Trophoblast cell (in vitro differentiated cells and primary cell): ENCODE data around the gene ZHX3.

Experiments used
- DNase-seq, 2 donors: peaks; one replicate each; pipeline ENCODE4 v3.0.0-alpha.2; 2016
- H2AFZ ChIP-seq: 2 replicates; pipeline ENCODE4 v1.6.1; 2013; ENCODE audit warnings: low read length, moderate library complexity, mild to moderate bottlenecking; ENCODE audit not compliant: insufficient read depth, poor library complexity
- H2AK5ac ChIP-seq: 2 replicates; pipeline ENCODE4 v1.6.1; 2013; ENCODE audit warnings: mild to moderate bottlenecking, low read length
- H2BK120ac ChIP-seq: 2 replicates; pipeline ENCODE4 v1.6.1; 2013; ENCODE audit warnings: low read length, mild to moderate bottlenecking, moderate library complexity; ENCODE audit not compliant: insufficient read depth, poor library complexity
- H2BK12ac ChIP-seq: 2 replicates; pipeline ENCODE4 v1.6.1; 2013; ENCODE audit warnings: mild to moderate bottlenecking, low read length, moderate library complexity
- H2BK5ac ChIP-seq: 2 replicates; pipeline ENCODE4 v1.6.1; 2013; ENCODE audit warnings: low read length, low read depth, moderate library complexity, mild to moderate bottlenecking; ENCODE audit not compliant: poor library complexity
- H3K14ac ChIP-seq: 2 replicates; pipeline ENCODE4 v1.6.1; 2013; ENCODE audit warnings: mild to moderate bottlenecking, low read length
- H3K18ac ChIP-seq: 2 replicates; pipeline ENCODE4 v1.6.1; 2013; ENCODE audit warnings: mild to moderate bottlenecking, low read length
- H3K23ac ChIP-seq: 2 replicates; pipeline ENCODE4 v1.6.1; 2013; ENCODE audit warnings: low read length
- H3K27ac ChIP-seq: 2 replicates; pipeline ENCODE4 v1.5.1; 2013; ENCODE audit warnings: low read depth, mild to moderate bottlenecking, inconsistent platforms, low read length, moderate library complexity
- H3K27me3 ChIP-seq: 2 replicates; pipeline ENCODE4 v1.6.1; 2013; ENCODE audit warnings: inconsistent platforms, mild to moderate bottlenecking, low read length, moderate library complexity; ENCODE audit not compliant: insufficient read depth
- H3K36me3 ChIP-seq, 2 experiments: 1 replicate in 1 of 2; 2 replicates in 1 of 2; pipeline ENCODE4 v1.6.1; 2013; ENCODE audit warnings: low read length in 2 of 2, mild to moderate bottlenecking in 2 of 2, moderate library complexity in 1 of 2; ENCODE audit not compliant: insufficient read depth in 2 of 2, control insufficient read depth in 1 of 2
- H3K4ac ChIP-seq: 2 replicates; pipeline ENCODE4 v1.6.1; 2013; ENCODE audit warnings: low read depth, mild to moderate bottlenecking, low read length, moderate library complexity
- H3K4me1 ChIP-seq, 2 experiments: 1 replicate in 1 of 2; 2 replicates in 1 of 2; pipeline ENCODE4 v1.6.1; 2013; ENCODE audit warnings: low read length in 2 of 2, mild to moderate bottlenecking in 2 of 2, moderate library complexity in 1 of 2; ENCODE audit not compliant: insufficient read depth in 2 of 2, control insufficient read depth in 1 of 2
- H3K4me2 ChIP-seq: 2 replicates; pipeline ENCODE4 v1.6.1; 2013; ENCODE audit warnings: inconsistent platforms, mild to moderate bottlenecking, low read length, moderate library complexity
- H3K4me3 ChIP-seq: 2 replicates; pipeline ENCODE4 v1.5.1; 2013; ENCODE audit warnings: mild to moderate bottlenecking, low read depth, low read length, inconsistent platforms
- H3K79me1 ChIP-seq: one replicate; pipeline ENCODE4 v1.6.1; 2013; ENCODE audit warnings: low read length
- H3K79me2 ChIP-seq: 2 replicates; pipeline ENCODE4 v1.6.1; 2013; ENCODE audit warnings: low read length, mild to moderate bottlenecking; ENCODE audit not compliant: control insufficient read depth, insufficient read depth, poor library complexity
- H3K9ac ChIP-seq: 2 replicates; pipeline ENCODE4 v1.6.1; 2013; ENCODE audit warnings: mild to moderate bottlenecking, low read length
- H3K9me3 ChIP-seq: 2 replicates; pipeline ENCODE4 v1.6.1; 2013; ENCODE audit warnings: low read depth, mild to moderate bottlenecking, control low read depth, inconsistent platforms, low read length; ENCODE audit not compliant: insufficient read depth
- H4K12ac ChIP-seq: 2 replicates; pipeline ENCODE4 v1.6.1; 2013; ENCODE audit warnings: low read depth, mild to moderate bottlenecking, low read length, moderate library complexity
- H4K8ac ChIP-seq: 2 replicates; pipeline ENCODE4 v1.6.1; 2013; ENCODE audit warnings: low read depth, mild to moderate bottlenecking, low read length, moderate library complexity
- H4K91ac ChIP-seq: one replicate; pipeline ENCODE4 v1.6.1; 2013; ENCODE audit warnings: low read depth, mild to moderate bottlenecking, low read length, moderate library complexity
- WGBS: extraction: QIAGEN DNeasy Blood & Tissue Kit; methylation state at CpG from one replicate; pipeline ENCODE4 v1.1.7; 2013; ENCODE audit warnings: missing lambda C conversion rate; ENCODE audit not compliant: insufficient read length, insufficient coverage; ENCODE audit errors: extremely low coverage; 5-methylcytosine and 5-hydroxymethylcytosine counted together

Gene ZHX3

DNA sequence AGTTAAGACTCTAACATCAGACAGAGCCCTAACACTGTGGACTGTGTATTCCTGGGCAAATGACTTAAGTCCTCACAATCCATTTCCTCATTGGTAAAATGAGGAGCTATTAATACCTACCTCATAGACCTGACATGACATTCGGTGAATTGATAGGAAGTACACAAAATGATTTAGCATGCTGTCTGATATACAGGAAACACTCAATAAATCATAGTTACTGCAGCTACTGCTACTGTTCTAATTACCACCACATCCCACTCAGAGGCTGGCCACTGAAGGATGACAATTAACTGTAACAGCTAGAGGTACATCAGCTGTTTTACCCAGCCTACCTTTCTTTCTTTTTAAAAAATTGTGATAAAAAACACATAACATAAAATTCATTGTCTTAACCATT lies 92.4 kb downstream of the ZHX3 start:
- Histone ChIP-seq H3K27me3 (no peaks in the 10 kb centered on the region), H3K9me3 (no peaks in the 10 kb centered on the region), H3K27ac (no peak overlapping the region), H2BK120ac (no peak overlapping the region), H3K79me1 (no peaks in the 10 kb centered on the region), H4K91ac (no peak overlapping the region), H3K4ac (no peak overlapping the region), H2AK5ac (no peak overlapping the region), H3K23ac (no peak overlapping the region), H3K79me2 (no peaks in the 10 kb centered on the region), H3K4me2 (no peak overlapping the region), H2BK5ac (no peak overlapping the region), H3K18ac (no peak overlapping the region), H3K36me3 (no peaks in the 10 kb centered on the region), H2BK12ac (no peak overlapping the region), H2AFZ (no peak overlapping the region), H4K8ac (no peak overlapping the region), H3K4me3 (no peak overlapping the region), H3K9ac (no peak overlapping the region), H4K12ac (no peak overlapping the region), H3K4me1 (no peaks in the 10 kb centered on the region), H3K14ac (no peak overlapping the region)
- DNase-seq: no peak
- no CpG with 5 or more reads among the region's 1 CpG for WGBS

- H3K18ac ChIP-seq: no peak overlapping the region
- H3K79me2 ChIP-seq: no peaks in the 10 kb centered on the region
- no peak overlapping the region for H3K27ac ChIP-seq
- DNase-seq: no peak
- H2BK12ac ChIP-seq: no peak overlapping the region
- H4K8ac ChIP-seq: no peak overlapping the region
- H2AK5ac ChIP-seq: no peak overlapping the region
- H3K4me3 ChIP-seq: no peak overlapping the region
- H3K14ac ChIP-seq: no peak overlapping the region
- H3K4me2 ChIP-seq: no peak overlapping the region
- H2BK5ac ChIP-seq: no peak overlapping the region
- no CpG with 5 or more reads among the region's 1 CpG for WGBS
- no peak overlapping the region for H4K12ac ChIP-seq
- H3K9ac ChIP-seq: no peak overlapping the region
- no peaks in the 10 kb centered on the region for H3K9me3 ChIP-seq
- H3K23ac ChIP-seq: no peak overlapping the region
- no peak overlapping the region for H2AFZ ChIP-seq
- H4K91ac ChIP-seq: no peak overlapping the region
- no peaks in the 10 kb centered on the region for H3K79me1 ChIP-seq
- no peaks in the 10 kb centered on the region for H3K36me3 ChIP-seq
- no peak overlapping the region for H2BK120ac ChIP-seq
- no peak overlapping the region for H3K4ac ChIP-seq
- no peaks in the 10 kb centered on the region for H3K27me3 ChIP-seq
- no peaks in the 10 kb centered on the region for H3K4me1 ChIP-seq
These were observed 93.2 kb downstream of the ZHX3 start for GRCh38 chr20:41224281-41224680.

GRCh38 chr20:41223112-41223511 lies 94.4 kb downstream of the ZHX3 start:
- DNase-seq: no peak
- Histone ChIP-seq H2AFZ (no peak overlapping the region), H2AK5ac (no peak overlapping the region), H4K8ac (no peak overlapping the region), H3K4me1 (no peaks in the 10 kb centered on the region), H2BK5ac (no peak overlapping the region), H3K23ac (no peak overlapping the region), H3K4me2 (no peak overlapping the region), H3K14ac (no peak overlapping the region), H2BK120ac (no peak overlapping the region), H4K91ac (no peak overlapping the region), H3K79me2 (no peaks in the 10 kb centered on the region), H2BK12ac (no peak overlapping the region), H3K4me3 (no peak overlapping the region), H3K27me3 (no peaks in the 10 kb centered on the region), H3K27ac (no peak overlapping the region), H3K18ac (no peak overlapping the region), H3K79me1 (no peaks in the 10 kb centered on the region), H3K9me3 (no peaks in the 10 kb centered on the region), H3K9ac (no peak overlapping the region), H3K36me3 (no peaks in the 10 kb centered on the region), H3K4ac (no peak overlapping the region), H4K12ac (no peak overlapping the region)

DNA sequence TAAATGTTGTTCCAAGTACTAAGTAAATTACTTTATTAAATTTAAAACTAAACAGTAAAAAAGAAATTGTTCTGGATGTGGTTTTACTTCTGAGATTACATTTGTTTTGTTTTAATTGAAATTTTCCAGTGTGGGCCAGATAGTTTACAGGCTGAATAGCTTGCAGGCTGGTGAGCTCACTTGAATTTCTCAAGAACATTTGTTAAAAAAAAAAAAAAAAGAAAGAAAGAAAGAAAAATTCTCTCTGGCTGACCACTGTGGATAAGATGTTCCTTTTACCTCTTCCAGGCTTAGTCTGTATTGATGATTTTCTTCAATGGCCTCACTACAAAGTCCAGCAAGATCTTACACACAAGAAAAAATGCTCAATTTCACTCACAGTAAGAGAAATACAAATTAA lies 94.8 kb downstream of the ZHX3 start:
- H3K36me3 ChIP-seq: no peaks in the 10 kb centered on the region

GRCh38 chr20:41222296-41222695 lies 95.2 kb downstream of the ZHX3 start:
- no peak for DNase-seq
- Histone ChIP-seq H2AK5ac (no peak overlapping the region), H3K79me1 (no peaks in the 10 kb centered on the region), H3K4me3 (no peak overlapping the region), H3K4me1 (no peaks in the 10 kb centered on the region), H4K12ac (no peak overlapping the region), H2BK5ac (no peak overlapping the region), H3K18ac (no peak overlapping the region), H3K4ac (no peak overlapping the region), H3K27ac (no peak overlapping the region), H2BK120ac (no peak overlapping the region), H4K91ac (no peak overlapping the region), H3K9me3 (no peaks in the 10 kb centered on the region), H3K23ac (no peak overlapping the region), H2AFZ (no peak overlapping the region), H3K79me2 (no peaks in the 10 kb centered on the region), H4K8ac (no peak overlapping the region), H3K36me3 (no peaks in the 10 kb centered on the region), H3K27me3 (no peaks in the 10 kb centered on the region), H2BK12ac (no peak overlapping the region), H3K9ac (no peak overlapping the region), H3K4me2 (no peak overlapping the region), H3K14ac (no peak overlapping the region)
- WGBS: no CpG with 5 or more reads among the region's 1 CpG

More for the DNA sequence above, 94.8 kb downstream of the ZHX3 start:
- Histone ChIP-seq H2BK12ac (no peak overlapping the region), H3K27ac (no peak overlapping the region), H3K4ac (no peak overlapping the region), H4K91ac (no peak overlapping the region), H4K12ac (no peak overlapping the region), H2BK120ac (no peak overlapping the region), H2BK5ac (no peak overlapping the region), H2AFZ (no peak overlapping the region), H3K4me3 (no peak overlapping the region), H4K8ac (no peak overlapping the region), H2AK5ac (no peak overlapping the region), H3K9me3 (no peaks in the 10 kb centered on the region), H3K27me3 (no peaks in the 10 kb centered on the region), H3K18ac (no peak overlapping the region), H3K4me2 (no peak overlapping the region), H3K4me1 (no peaks in the 10 kb centered on the region), H3K79me1 (no peaks in the 10 kb centered on the region), H3K14ac (no peak overlapping the region), H3K79me2 (no peaks in the 10 kb centered on the region), H3K23ac (no peak overlapping the region), H3K9ac (no peak overlapping the region)
- no peak for DNase-seq
